HepG2 (cell line): ENCODE results near the gene CELSR3. TPM values are rescaled to one million over a fixed set of nuclear protein-coding genes. Genes with fewer than 3 reads are reported as not detected.

Experiments
- FOXA1 ChIP-seq, 2 experiments: fragments of 450-650 bp in 1 of 2; sonication (generic) in 1 of 2; formaldehyde crosslinking in 1 of 2; IDR thresholded peaks; 2 replicates each; pipeline versions ENCODE4 v1.4.0 to v1.6.1; 2016 to 2020; ENCODE audit warnings: missing genetic modification reagents in 1 of 2
- FOXO1 ChIP-seq: sonication (generic); formaldehyde crosslinking; IDR thresholded peaks from 2 replicates; pipeline ENCODE4 v1.4.0; 2020; ENCODE audit warnings: missing genetic modification reagents
- GABPB1 ChIP-seq: IDR thresholded peaks from 2 replicates; pipeline ENCODE4 v1.6.1; 2016; ENCODE audit warnings: mild to moderate bottlenecking, missing genetic modification reagents, moderate library complexity, missing compliant biosample characterization
- HES4 ChIP-seq: sonication (generic); formaldehyde crosslinking; IDR thresholded peaks from 2 replicates; pipeline ENCODE4 v1.9.0; 2021; ENCODE audit warnings: mild to moderate bottlenecking, missing genetic modification reagents, borderline replicate concordance
- MED13 ChIP-seq: sonication (generic); formaldehyde crosslinking; IDR thresholded peaks from 2 replicates; pipeline ENCODE4 v1.5.0; 2020; ENCODE audit warnings: missing genetic modification reagents
- MYC ChIP-seq: sonication (generic); formaldehyde crosslinking; IDR thresholded peaks from 2 replicates; pipeline ENCODE4 v1.9.0; 2021; ENCODE audit warnings: missing genetic modification reagents, borderline replicate concordance
- NFIB ChIP-seq: sonication (generic); formaldehyde crosslinking; IDR thresholded peaks from 2 replicates; pipeline ENCODE4 v1.9.0; 2021; ENCODE audit warnings: missing genetic modification reagents, mild to moderate bottlenecking, borderline replicate concordance
- NR1H2 ChIP-seq: sonication (generic); formaldehyde crosslinking; IDR thresholded peaks from 2 replicates; pipeline ENCODE4 v1.8.1; 2022; ENCODE audit warnings: low read depth, missing genetic modification reagents, borderline replicate concordance
- RARA ChIP-seq: IDR thresholded peaks from 2 replicates; pipeline ENCODE4 v1.6.1; 2016; ENCODE audit warnings: missing genetic modification reagents, missing compliant biosample characterization
- SETDB1 ChIP-seq: sonication (generic); formaldehyde crosslinking; IDR thresholded peaks from 2 replicates; pipeline ENCODE4 v1.5.1; 2020; ENCODE audit warnings: missing genetic modification reagents, mild to moderate bottlenecking, borderline replicate concordance
- XBP1 ChIP-seq: sonication (generic); formaldehyde crosslinking; IDR thresholded peaks from 2 replicates; pipeline ENCODE4 v1.5.0; 2020; ENCODE audit warnings: missing genetic modification reagents
- ZBTB8A ChIP-seq: sonication (generic); formaldehyde crosslinking; IDR thresholded peaks from 2 replicates; pipeline ENCODE4 v1.4.0; 2020; ENCODE audit warnings: mild to moderate bottlenecking, low read depth, missing genetic modification reagents, borderline replicate concordance
- ZNF775 ChIP-seq: sonication (generic); formaldehyde crosslinking; IDR thresholded peaks from 2 replicates; pipeline ENCODE4 v1.4.0; 2020; ENCODE audit warnings: missing genetic modification reagents, mild to moderate bottlenecking, moderate library complexity, borderline replicate concordance
- ZNF788 ChIP-seq: sonication (generic); formaldehyde crosslinking; IDR thresholded peaks from 2 replicates; pipeline ENCODE4 v1.5.0; 2020; ENCODE audit warnings: mild to moderate bottlenecking, missing genetic modification reagents, borderline replicate concordance
- ZSCAN31 ChIP-seq: sonication (generic); formaldehyde crosslinking; IDR thresholded peaks from 2 replicates; pipeline ENCODE4 v1.5.0; 2020; ENCODE audit warnings: low read depth, mild to moderate bottlenecking, missing genetic modification reagents
- polyA plus RNA-seq, 8 experiments: library from polyadenylated mRNA; depleted of rRNA in 3 of 8; stranded (reverse) in 7 of 8; unstranded in 1 of 8; fragments of >200 nt; fragmentation: Illumina TruSeq in 4 of 8; extraction: Trizol in 4 of 8; gene quantifications; 2 replicates each; pipeline versions ENCODE4 v1.2.1 to v1.2.3, GENCODE V29; 2011 to 2016; ENCODE audit warnings: low read depth in 4 of 8, missing spikeins in 1 of 8, mixed read lengths in 1 of 8; ENCODE audit not compliant: insufficient read depth in 1 of 8
- total RNA-seq, 5 experiments: library from RNA; depleted of rRNA; stranded (reverse); fragments of >200 nt; fragmentation: Illumina TruSeq; extraction: Trizol; gene quantifications; 2 replicates each; pipeline ENCODE4 v1.2.3, GENCODE V29; 2016; ENCODE audit warnings: low read depth in 1 of 5
- TF ChIP-seq, protein P1 (sequence below): sonication (generic); formaldehyde crosslinking; IDR thresholded peaks from 2 replicates; pipeline ENCODE4 v1.4.0; 2020; ENCODE audit warnings: missing genetic modification reagents
- TF ChIP-seq, protein P2 (sequence below): sonication (generic); formaldehyde crosslinking; IDR thresholded peaks from 2 replicates; pipeline ENCODE4 v1.4.0; 2020; ENCODE audit warnings: missing genetic modification reagents
- TF ChIP-seq, protein P3 (sequence below): sonication (generic); formaldehyde crosslinking; IDR thresholded peaks from 2 replicates; pipeline ENCODE4 v1.4.0; 2020; ENCODE audit warnings: mild to moderate bottlenecking, missing genetic modification reagents
- TF ChIP-seq, protein P4 (sequence below): fragments of 450-650 bp; IDR thresholded peaks from 2 replicates; pipeline ENCODE4 v1.6.1; 2016

Gene CELSR3
- total and polyA plus RNA-seq, 2 of the 13 experiments (the other 11 are each of a cell fraction or from before 2014, with no cell fraction given): 5.4 to 6.7 TPM

DNA sequence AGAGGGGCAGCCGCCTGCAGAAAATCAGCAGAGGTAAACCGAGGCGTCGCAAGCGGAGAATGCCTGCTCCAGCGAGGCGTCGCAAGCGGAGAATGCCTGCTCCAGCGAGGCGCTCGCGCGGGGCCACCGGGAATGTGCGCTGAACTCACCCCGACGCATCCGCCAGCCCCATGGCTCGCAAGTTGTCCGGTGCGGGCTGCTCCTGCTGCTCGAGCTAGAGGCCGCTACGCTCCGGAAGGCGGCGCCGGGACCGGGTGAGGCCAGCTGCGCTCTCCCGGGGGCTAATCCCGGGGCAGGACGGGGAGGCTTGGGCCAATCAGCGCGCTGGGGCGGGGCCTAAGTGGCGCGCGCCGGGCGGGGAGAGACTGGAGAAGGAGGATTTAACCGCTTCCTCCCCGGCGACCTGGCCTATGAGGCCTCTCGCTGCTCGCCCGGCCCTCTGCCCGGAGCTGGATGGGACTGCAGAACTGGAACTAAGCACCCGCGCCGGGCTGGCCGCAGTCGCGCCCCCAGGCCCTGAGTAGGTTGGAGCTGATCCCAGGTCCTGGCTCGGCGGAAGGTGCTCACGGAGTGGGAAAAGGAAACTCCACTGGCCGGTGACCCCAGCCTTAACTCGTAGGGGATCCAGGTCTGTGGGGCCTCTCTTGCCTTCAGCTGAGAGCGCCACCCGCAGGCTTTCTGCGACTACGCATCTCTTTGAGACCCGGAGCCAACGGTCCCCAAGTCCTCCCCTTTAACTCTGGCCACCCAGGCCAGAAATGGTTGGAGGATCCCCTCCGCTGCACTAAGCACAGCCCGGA lies 27.3 kb downstream of the CELSR3 start, which contains the start of gene SLC26A6 (continued):
- TF ChIP-seq FOXA1 (IDR thresholded peaks at IDR 0.05): no peak
- no peak for TF ChIP-seq FOXA1 (CRISPR knock-in tag; IDR thresholded peaks at IDR 0.05)
- no peak for TF ChIP-seq ZSCAN31 (CRISPR knock-in tag)
- TF ChIP-seq NR1H2 (CRISPR knock-in tag): 0 out of 2 replicates have a peak, but pooled peaks have one; percentile 78
- TF ChIP-seq ZNF775: peak; percentile 78; the same call in 1 of the 2 replicates
- peak; percentile 70; the same call in 1 of the 2 replicates for TF ChIP-seq SETDB1
- peak; percentile 40; the same call in 1 of the 2 replicates for TF ChIP-seq MYC
- TF ChIP-seq GABPB1 (CRISPR knock-in tag): peak; percentile 86
- TF ChIP-seq FOXO1 (CRISPR knock-in tag): no peak; the same call in 1 of the 2 replicates
- TF ChIP-seq ZNF788 (CRISPR knock-in tag): no peak
- TF ChIP-seq, protein P1, sequence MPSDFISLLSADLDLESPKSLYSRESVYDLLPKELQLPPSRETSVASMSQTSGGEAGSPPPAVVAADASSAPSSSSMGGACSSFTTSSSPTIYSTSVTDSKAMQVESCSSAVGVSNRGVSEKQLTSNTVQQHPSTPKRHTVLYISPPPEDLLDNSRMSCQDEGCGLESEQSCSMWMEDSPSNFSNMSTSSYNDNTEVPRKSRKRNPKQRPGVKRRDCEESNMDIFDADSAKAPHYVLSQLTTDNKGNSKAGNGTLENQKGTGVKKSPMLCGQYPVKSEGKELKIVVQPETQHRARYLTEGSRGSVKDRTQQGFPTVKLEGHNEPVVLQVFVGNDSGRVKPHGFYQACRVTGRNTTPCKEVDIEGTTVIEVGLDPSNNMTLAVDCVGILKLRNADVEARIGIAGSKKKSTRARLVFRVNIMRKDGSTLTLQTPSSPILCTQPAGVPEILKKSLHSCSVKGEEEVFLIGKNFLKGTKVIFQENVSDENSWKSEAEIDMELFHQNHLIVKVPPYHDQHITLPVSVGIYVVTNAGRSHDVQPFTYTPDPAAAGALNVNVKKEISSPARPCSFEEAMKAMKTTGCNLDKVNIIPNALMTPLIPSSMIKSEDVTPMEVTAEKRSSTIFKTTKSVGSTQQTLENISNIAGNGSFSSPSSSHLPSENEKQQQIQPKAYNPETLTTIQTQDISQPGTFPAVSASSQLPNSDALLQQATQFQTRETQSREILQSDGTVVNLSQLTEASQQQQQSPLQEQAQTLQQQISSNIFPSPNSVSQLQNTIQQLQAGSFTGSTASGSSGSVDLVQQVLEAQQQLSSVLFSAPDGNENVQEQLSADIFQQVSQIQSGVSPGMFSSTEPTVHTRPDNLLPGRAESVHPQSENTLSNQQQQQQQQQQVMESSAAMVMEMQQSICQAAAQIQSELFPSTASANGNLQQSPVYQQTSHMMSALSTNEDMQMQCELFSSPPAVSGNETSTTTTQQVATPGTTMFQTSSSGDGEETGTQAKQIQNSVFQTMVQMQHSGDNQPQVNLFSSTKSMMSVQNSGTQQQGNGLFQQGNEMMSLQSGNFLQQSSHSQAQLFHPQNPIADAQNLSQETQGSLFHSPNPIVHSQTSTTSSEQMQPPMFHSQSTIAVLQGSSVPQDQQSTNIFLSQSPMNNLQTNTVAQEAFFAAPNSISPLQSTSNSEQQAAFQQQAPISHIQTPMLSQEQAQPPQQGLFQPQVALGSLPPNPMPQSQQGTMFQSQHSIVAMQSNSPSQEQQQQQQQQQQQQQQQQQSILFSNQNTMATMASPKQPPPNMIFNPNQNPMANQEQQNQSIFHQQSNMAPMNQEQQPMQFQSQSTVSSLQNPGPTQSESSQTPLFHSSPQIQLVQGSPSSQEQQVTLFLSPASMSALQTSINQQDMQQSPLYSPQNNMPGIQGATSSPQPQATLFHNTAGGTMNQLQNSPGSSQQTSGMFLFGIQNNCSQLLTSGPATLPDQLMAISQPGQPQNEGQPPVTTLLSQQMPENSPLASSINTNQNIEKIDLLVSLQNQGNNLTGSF (CRISPR knock-in tag): no peak
- TF ChIP-seq XBP1: 0 out of 2 replicates have a peak, but pooled peaks have one; percentile 37
- TF ChIP-seq, protein P2, sequence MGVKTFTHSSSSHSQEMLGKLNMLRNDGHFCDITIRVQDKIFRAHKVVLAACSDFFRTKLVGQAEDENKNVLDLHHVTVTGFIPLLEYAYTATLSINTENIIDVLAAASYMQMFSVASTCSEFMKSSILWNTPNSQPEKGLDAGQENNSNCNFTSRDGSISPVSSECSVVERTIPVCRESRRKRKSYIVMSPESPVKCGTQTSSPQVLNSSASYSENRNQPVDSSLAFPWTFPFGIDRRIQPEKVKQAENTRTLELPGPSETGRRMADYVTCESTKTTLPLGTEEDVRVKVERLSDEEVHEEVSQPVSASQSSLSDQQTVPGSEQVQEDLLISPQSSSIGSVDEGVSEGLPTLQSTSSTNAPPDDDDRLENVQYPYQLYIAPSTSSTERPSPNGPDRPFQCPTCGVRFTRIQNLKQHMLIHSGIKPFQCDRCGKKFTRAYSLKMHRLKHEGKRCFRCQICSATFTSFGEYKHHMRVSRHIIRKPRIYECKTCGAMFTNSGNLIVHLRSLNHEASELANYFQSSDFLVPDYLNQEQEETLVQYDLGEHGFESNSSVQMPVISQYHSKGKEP: no peak
- TF ChIP-seq, protein P3, sequence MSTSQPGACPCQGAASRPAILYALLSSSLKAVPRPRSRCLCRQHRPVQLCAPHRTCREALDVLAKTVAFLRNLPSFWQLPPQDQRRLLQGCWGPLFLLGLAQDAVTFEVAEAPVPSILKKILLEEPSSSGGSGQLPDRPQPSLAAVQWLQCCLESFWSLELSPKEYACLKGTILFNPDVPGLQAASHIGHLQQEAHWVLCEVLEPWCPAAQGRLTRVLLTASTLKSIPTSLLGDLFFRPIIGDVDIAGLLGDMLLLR: peak; percentile 65; the same call in 1 of the 2 replicates
- no peak for TF ChIP-seq MED13 (CRISPR knock-in tag)
- no peak; the same call in 1 of the 2 replicates for TF ChIP-seq ZBTB8A (CRISPR knock-in tag)
- peak; percentile 82; the same call in 1 of the 2 replicates for TF ChIP-seq HES4 (CRISPR knock-in tag)
- TF ChIP-seq, protein P4, sequence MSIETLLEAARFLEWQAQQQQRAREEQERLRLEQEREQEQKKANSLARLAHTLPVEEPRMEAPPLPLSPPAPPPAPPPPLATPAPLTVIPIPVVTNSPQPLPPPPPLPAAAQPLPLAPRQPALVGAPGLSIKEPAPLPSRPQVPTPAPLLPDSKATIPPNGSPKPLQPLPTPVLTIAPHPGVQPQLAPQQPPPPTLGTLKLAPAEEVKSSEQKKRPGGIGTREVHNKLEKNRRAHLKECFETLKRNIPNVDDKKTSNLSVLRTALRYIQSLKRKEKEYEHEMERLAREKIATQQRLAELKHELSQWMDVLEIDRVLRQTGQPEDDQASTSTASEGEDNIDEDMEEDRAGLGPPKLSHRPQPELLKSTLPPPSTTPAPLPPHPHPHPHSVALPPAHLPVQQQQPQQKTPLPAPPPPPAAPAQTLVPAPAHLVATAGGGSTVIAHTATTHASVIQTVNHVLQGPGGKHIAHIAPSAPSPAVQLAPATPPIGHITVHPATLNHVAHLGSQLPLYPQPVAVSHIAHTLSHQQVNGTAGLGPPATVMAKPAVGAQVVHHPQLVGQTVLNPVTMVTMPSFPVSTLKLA: no peak
- TF ChIP-seq RARA: peak; percentile 33; the same call in 1 of the 2 replicates
- TF ChIP-seq NFIB (CRISPR knock-in tag): no peak
